ENCODE measurements around the gene PRCP.

The PRCP gene

GRCh38 chr11:82867495-82868082, 32.6 kb downstream of the PRCP start:
- DNase-seq = peak; percentile 77

- peak; percentile 56 for DNase-seq
Observed at GRCh38 chr11:82865841-82866240, 34.4 kb downstream of the PRCP start.

DNA sequence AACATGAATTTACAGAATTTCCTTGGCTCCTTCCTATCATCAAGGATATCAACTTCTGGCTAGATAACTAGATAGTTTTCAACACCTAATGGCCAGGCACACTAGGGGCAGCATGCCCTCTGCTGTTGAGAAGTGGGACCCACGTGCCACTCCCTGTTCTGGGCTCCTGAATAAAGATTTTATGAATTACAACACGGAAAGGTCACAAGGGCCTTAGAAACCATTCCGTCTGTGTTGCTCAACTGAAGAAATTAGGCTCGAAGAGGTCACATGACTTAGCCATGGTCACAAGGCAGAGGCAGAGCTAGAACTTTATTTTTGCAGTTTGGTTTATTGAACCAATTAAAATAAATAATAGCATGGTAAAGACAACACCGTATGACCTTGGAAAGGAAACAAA, 36.0 kb downstream of the PRCP start:
- peak; percentile 78 for DNase-seq

DNA sequence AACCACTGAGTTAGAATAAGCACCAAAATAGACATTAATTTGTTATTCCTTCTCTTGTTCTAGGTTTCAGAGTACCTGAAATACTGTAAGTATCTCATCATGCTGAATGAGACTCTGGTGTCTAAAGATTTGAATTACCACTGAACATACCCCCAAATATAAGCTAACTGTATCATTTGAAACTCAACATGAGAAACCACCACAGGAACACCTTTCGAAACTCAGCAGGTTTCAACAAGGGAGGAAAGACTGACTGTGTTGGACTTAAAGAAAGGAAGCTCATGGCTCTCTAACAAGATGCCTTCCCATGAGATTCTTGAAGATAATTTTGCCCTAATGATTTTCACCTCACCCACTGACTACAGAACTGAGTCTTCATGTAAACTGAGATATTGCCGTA, 37.0 kb downstream of the PRCP start:
- no peak for DNase-seq

GRCh38 chr11:82862379-82862778, 37.9 kb downstream of the PRCP start:
- no peak for DNase-seq

DNA sequence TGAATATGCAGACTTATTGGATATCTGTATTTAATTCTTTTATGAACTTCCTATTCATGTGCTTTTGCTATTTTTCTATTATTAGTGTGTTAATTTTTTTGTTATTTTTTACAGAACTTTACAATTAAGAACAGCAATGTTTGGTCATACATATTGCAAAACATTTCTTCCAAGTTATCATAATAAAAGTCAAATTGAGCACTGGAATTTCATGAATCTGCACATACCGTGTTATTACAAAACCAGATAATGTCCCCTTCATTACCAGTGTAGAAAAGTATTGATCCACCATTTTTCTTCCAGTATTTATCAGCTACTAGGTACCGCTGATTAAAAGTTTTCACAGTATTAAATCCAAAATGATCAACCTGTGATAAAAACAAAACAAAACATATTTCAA, 40.5 kb downstream of the PRCP start:
- peak; percentile 20 for DNase-seq

DNA sequence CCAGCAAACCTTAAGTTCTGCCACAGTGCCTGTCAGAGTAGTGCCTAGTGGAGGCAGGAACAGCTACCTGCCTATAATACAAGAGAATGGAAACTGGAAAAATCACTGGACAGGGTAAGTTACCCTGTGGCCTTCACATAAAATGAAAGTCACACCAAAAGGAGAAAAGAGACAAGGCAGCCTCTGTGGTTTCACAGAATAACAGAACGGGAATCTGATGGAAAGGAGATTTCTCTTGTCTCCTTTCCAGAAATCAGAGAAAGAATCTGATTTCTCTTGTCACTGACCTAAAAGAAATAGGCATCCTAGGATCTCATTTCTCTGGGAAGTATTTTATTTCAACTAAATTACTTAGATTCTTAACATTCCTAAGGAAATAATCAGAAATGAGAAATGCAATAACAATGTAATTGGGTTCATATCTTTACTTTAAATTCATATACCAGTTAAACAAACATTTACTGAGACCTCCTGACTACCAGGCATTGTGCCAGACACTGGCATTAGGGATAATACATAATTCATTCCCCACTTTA, 41.6 kb downstream of the PRCP start:
- peak; percentile 91 for DNase-seq

GRCh38 chr11:82858133-82858532, 42.1 kb downstream of the PRCP start:
- DNase-seq = no peak

DNA sequence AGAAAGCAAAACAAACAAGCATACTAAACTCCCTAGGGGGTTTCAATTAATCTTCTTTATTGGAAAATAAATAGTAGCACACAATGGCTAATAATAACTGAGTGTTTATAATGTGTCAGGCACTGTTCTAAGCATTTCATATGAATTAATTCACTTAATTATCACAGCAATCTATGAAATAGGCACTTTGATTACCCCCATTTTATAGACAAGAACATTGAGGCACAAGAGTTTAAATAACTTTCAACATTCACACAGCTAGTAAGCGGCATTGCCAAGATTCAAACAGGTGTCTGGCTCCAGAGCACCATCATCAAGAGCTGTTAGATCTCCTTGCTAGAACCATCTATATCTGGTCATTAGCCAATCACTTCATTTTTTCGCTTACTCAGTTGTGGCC, 43.1 kb downstream of the PRCP start:
- DNase-seq = no peak

GRCh38 chr11:82855616-82856015, 44.6 kb downstream of the PRCP start:
- peak; percentile 44 for DNase-seq

- peak; percentile 35 for DNase-seq
Observed at GRCh38 chr11:82854916-82855315, 45.3 kb downstream of the PRCP start.

DNA sequence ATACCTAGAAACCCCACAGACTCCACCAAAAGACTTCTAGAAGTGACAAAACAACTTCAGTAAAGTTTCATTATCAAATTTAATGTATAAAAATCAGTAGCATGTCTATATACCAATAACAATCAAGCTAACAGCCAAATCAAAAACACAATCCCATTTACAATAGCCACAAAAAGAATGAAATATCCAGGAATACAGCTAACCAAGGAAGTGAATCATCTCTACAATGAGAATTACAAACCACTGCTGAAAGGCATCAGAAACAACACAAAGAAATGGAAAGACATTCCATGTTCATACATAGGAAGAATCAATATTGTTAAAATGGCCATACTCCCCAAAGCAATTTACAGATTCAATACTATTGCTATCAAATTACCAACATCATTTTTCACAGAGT, 46.0 kb downstream of the PRCP start:
- DNase-seq = peak; percentile 27

DNA sequence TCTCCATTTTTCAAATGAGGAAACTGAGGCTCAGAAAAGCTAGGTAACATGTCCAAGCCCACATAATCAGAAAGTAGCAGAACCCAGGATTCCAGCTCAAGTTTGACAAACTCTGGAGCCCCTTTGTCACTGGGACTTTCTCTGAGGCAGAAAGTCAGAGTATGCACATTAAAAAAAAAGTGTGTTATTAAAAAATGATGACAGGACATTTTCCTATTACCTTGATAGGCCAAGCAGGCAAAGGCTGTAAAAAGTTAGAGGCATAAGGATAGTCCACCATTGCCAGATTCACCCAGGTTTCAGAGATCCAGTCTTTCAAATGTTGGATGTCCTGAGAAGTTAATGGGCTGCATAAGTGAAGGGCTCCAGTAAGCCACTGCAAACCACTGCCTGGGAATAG, 51.4 kb downstream of the PRCP start:
- DNase-seq = no peak

DNA sequence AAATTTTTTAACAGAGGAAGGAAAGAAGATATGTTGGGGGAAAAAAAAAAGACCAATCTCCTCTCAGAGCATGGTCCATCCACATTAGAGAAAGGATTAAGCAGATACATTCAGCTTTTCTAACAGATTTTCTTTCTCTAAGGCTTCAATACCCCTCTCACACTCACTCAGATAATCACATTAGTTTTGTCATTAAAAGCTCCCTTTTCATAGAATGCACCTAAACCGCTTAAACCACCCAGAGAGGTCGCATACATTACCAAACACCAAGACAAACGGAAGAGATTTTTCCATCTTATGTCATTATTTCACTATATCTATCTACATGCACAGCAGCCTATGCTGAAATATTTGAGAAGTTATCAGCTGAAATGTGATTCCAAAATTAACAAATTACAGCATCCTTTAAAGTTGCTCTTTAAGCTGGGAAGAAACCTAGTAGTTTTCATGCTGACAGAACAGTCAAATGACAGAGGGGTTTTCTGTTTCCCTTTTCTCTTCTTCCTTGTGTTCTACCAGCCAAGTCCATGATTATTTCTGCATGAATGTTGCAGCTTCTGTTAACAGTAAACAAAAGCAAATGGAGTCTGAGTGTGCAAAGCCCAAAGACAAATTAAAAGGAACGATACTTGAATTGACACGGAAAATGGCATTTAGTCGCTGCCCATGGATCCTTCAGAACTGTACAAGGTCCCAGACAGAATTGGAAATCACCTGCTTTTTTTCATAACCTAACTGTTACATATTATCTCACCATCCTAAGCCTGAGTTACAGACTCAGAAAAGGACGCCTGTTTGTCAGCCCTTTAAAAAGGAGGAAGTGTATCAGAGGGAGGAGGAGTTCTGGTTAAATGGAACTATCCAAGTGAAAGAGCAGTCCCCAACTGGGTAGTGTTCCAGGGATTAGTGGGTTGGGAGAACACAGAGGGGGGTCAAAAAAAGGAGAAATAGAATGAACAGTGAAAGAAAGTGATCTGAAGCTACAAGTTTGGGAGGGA, 54.6 kb downstream of the PRCP start:
- no peak for DNase-seq

DNA sequence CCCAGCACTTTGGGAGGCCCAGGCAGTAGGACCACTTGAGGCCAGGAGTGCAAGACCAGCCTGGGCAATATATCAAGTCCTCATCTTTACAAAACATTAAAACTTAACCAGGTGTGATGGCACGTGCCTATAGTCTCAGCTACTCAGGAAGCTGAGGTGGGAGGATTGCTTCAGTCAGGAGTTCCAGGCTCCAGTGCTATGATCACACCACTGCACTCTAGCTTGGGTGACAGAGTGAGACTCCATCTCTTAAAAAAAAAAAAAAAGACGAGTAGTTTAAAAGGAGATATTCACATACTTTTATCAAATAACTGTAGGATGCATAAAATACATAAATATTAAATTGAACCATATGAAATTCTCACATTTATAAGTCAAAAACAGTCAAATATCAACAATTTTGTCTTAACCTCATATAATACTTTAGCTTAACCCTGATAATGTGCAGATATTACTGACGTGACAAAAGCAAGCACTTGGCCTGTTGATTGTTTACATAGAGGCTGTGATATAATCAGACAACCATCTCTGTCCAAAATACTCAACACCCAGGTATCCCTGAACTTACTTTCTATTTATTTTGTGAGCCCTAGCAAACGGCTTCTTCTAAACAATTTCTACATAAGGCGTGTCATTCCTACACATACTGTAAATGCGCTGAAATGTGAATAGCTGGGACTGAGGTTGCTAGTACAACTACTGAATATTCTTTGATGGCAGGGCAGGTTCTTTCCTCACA, 57.0 kb downstream of the PRCP start:
- no peak for DNase-seq

- no peak for DNase-seq
Observed at GRCh38 chr11:82842019-82842418, 58.2 kb downstream of the PRCP start.

GRCh38 chr11:82837650-82838049, 62.6 kb downstream of the PRCP start:
- DNase-seq = no peak

DNA sequence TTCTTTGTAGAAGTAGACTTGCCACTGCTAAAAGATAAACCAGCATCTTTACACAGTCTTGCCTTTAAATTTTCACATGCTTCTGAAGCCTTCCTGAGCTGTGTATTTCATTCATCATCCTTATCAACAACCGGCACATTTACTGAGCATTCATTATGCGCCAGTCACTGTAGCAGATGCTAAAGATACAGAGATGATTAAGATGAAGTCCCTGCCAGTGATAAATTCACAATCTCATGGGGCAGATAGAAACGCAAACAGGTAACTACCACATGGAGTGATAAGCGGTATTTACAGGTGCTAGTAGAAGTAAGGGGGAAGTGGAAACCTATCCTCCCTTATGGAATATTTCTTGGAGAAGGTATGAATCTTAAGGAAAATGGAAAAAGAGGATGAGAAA, 67.2 kb downstream of the PRCP start:
- no peak for DNase-seq

DNA sequence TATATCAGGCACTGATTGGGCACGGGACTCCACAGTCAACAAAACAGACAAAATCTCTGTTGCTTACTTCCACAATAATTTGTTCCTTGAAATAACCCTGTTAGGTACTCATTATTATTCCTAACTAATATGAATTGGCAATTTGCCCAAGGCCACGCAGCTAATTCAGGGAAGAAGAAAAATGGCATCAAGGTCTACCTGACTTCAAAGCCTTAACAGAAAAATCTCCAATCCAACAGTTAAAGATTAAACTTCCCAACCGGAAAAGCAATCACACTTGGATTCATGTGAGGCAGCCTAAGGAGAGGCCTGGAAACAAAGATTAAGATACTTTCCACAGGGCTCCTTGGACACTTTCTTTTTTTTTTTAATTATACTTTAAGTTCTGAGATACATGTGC, 68.9 kb downstream of the PRCP start:
- DNase-seq = no peak

DNA sequence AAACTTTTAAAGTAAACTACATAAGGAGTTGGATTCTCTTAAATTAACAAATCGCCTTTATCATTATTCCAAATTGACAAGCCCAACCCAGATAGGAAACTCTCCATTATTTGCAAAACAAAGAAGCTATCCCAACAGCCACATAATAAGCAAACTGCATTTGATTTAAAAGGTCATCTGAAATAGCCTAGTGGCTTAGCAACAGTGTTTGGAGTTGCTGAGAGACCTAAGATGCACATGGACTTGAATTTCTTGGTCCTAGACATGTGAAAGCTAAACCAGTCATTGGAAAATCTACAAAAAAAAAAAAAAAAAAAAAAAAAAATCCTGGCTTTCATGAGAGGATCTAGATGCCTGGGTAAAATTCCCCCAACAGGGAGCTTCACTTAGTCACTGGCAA, 69.5 kb downstream of the PRCP start:
- DNase-seq = no peak

GRCh38 chr11:82829101-82829500, 71.1 kb downstream of the PRCP start:
- DNase-seq = no peak

GRCh38 chr11:82828472-82828871, 71.8 kb downstream of the PRCP start:
- no peak for DNase-seq

- no peak for DNase-seq
Observed at GRCh38 chr11:82826526-82826925, 73.7 kb downstream of the PRCP start.
